HUDEP-2 (cell line): ENCODE measurements around the gene KIF5C.

ENCODE experiments used
- DNase-seq, 76 experiments: peaks; one replicate each; lab custom pipeline; 2025; ENCODE audit not compliant: unreplicated experiment in 76 of 76; lab: John Stamatoyannopoulos, UW

KIF5C gene

DNA sequence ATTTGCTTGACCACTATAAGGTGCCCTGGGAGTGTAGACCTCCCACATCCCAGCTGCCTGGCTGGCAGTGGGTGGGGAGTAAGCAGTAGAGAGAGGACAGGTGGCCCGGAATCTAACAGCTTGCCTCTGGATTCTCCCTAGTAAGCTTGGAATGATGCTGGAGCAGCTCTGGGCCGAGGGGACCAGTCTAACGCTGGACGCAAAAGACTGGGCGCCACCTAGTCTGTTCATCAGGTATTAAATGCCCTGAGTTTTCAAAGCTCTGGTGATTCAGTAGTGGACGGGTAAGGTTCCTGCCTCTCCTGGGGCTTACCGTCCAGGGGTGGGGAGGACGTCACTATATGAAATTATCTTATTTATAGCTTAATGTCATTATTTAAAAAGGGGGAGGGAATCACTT lies 162.8 kb downstream of the KIF5C start:
- DNase-seq: no peak

DNA sequence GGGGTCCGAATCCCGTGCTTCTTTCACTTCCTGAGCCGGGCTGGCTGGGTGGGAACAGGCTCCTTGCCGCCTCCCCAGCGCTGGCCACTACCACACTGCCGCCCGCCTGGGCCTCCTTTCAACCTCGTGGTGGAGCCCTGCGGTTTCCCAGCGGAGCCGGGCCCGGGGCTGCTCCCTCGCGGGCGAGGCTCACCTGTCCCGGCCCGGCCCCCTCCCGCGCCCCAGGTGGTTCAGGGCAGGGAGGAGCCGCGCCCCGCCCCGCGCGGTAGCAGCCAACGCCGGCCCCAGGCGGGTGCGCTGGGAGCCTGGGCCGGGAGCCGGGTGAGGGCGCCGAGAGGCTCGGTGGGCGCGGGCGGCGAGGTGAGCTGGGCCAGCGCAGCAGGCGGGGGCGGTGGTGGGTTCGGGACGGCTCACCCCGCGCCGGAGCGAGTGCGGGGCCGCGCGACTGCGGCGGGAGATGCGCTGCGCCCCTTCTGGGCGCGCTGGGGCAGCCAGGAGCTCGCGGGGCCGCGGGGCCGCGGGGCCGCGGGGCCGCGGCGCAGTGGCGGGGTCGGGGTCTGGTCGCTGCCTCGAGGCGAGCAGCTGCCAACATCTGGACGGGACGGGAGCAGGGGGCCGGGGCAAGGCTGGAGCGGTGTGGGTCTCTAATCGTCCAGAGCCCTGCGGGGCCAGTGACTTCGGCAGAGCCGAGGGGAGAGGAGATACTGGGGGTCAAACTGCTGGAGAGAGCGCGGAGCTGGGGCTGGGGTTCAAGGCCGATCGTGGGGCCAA lies 163.6 kb downstream of the KIF5C start, which contains the start of gene LYPD6B:
Gene LYPD6B (plus strand): TSS at position 258 of the 771 bp plus-strand sequence. CDS start 92,250 bp downstream, outside the sequence.
- DNase-seq: no peak

- DNase-seq: no peak
Measured at GRCh38 chr2:149039213-149039724, 164.2 kb downstream of the KIF5C start.

GRCh38 chr2:149040451-149040850 lies 165.4 kb downstream of the KIF5C start:
- peak in 38 of 76 experiments; percentile 2 to 63 (median 24) for DNase-seq

- no peak for DNase-seq
Measured at GRCh38 chr2:149041482-149041881, 166.5 kb downstream of the KIF5C start.

DNA sequence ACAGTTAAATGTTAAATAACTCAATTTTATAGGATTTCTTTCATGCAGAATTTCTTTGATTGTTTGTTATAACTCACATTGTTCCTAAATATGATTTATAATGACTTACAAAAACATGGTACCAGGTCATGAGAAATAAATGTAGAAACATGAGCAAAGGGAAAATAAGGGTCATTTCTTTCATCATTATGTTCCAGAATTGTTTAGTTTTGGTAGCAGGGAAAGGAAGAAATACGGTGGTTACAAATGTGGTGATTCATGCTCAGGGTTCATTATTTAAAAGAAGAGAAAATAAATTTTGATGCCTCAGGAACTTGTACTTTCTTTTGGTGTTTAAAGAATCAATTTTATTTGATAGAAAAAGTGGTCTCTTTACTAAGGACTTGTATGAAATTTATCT lies 167.9 kb downstream of the KIF5C start:
- no peak for DNase-seq

- DNase-seq: no peak
Measured at GRCh38 chr2:149044500-149044899, 169.5 kb downstream of the KIF5C start.

- no peak for DNase-seq
Measured at GRCh38 chr2:149047118-149047517, 172.1 kb downstream of the KIF5C start.

- DNase-seq: no peak
Measured at GRCh38 chr2:149049142-149049541, 174.1 kb downstream of the KIF5C start.

GRCh38 chr2:149050188-149050587 lies 175.2 kb downstream of the KIF5C start:
- DNase-seq: no peak

DNA sequence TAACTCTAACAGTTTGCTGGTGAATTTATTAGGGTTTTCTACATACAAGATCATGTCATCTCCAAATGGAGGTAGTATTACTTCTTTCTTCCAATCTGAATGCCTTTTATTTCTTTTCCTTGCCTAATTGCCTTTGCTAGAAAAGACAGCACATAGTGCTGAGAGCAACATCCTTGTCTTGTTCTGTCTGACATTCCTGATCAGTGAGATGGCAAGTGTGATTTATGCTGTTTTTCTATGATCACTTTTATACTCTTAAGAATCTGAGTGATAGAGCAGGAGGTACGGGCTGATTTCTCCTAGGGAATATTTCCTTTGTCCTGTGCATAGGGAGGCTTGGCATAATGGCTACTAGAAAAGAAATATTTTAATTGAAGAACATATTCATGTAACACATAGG lies 180.7 kb downstream of the KIF5C start:
- DNase-seq: no peak

- no peak for DNase-seq
Measured at GRCh38 chr2:149056541-149057255, 181.7 kb downstream of the KIF5C start.

GRCh38 chr2:149057401-149057800 lies 182.4 kb downstream of the KIF5C start:
- no peak for DNase-seq

DNA sequence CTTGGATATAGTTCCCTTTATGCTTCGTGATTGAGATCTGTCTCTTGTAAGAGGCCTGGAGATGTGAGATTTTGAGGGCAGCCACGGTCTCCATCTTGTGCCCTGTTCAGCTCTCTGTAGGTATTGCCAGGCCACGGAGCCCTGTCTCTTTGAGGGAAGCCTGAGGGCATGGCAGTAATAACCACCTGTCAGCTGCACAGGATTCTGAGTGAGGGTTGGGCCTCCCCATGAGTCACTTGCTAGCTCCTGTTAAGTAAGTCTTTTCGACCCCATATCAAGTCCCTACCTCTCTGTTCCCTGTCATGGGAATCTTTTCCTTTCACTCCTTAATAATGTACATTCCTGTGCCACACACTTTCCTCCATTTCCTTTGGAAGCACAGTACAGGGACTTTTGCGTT lies 183.9 kb downstream of the KIF5C start:
- no peak for DNase-seq

DNA sequence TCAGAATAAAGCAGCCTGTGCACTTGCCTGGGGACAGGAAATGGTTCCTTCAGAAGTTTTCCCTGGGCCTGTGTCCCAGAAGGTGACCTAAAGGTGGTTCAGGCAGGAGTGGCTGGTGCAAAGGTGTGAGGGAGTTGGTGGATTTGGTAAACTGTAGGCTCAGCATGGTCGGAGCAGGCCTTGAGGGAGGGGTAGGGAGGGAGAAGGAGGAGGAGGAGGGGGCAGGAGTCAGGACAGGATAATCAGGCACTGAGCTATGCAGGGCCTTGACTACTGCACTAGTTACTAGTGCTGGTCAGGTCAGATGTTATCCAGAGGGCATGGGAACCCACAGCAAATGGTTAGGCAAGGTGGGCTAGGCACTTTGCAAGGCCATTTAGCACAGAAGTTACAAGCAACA lies 184.8 kb downstream of the KIF5C start:
- DNase-seq: no peak

- DNase-seq: no peak
Measured at GRCh38 chr2:149061133-149061745, 186.2 kb downstream of the KIF5C start.

GRCh38 chr2:149062531-149062930 lies 187.5 kb downstream of the KIF5C start:
- DNase-seq: no peak

DNA sequence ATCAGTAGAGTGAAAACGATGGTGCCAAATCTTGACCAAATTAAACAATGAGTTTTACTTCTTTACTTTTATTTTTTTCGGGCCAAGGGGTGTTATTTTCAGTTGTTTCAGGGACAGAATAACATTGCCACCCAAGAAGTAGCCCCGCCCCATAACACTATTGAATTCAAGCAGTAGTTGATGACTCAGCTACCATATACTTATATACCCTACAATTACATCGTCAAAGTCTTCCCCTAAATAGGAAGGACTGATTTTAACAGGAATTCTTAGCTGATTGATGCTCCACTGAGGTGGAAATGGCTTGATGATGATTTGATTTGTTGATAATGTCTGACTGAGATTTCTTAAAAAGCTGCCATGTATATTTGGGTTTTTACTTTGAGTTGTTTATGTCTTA lies 188.2 kb downstream of the KIF5C start:
- no peak for DNase-seq

DNA sequence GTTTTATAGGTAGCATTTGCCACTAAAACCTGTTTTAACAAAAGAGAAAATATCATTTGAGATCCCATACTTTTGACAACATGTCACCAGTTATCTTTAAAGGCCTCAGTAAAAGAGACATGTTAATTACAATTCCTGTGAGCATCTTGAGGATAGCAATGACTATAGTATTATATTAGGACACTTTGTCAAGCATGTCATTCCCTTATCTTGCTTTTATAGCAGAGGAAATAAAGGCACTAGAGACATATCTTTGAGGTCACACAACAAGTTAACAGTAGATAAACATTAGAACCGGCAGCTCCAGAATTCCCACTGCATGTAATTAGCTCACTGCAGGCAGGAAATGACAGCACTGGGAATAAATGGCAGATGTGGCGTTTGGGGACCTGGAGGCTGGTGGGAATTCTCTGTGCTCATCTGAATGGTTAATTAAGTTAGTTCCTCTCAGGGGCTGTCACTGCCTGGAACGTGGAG lies 189.4 kb downstream of the KIF5C start:
- DNase-seq: no peak

DNA sequence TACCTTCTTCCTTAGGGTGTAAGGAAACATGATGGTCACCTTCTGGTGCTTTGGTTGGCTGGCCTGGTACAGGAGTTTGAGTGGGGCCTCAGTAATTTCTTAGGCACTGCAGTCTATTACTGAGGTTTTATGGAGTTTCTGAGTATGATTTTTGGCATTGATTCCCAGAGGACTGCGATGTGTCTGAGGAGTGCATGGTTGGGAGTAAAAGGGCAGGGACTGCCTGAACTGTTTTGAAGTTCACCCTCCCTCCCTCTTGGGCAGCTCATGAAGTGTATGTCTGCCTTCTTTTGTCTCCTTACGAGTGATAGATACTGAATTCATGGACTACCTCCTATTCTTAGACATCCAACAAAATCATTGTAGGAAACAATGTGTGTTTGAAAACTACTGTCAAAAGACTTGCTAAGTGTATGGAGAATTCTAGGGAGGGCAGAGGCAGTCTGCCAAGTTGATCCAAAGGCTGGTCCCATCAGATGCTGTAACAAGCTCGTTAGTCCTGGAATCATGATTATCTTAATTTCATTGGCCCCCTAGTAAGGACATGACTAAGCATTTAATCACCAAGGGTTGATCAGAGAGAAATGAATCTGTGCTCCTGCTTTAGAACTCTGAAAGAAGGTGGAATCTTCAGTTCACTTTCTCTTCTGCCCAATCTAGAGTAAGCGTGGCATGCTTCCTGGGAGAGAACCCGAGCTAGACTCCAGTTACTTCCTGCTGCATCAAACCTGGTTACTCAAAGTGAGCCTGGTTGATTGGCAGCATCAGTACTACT lies 190.0 kb downstream of the KIF5C start:
- DNase-seq: no peak
